WERI-Rb-1 (cell line): ENCODE measurements around the gene NMRK1.

Source experiments
- DNase-seq: peaks from one replicate; pipeline ENCODE4 v3.0.0-alpha.2; 2020
- H3K27ac ChIP-seq: fragments of 250-450 bp; sonication (Bioruptor Pico); 2 replicates; pipeline ENCODE4 v1.5.1; 2020; ENCODE audit warnings: mild to moderate bottlenecking, moderate library complexity
- H3K27me3 ChIP-seq: fragments of 250-450 bp; sonication (Bioruptor Pico); 2 replicates; pipeline ENCODE4 v1.5.1; 2021; ENCODE audit warnings: mild to moderate bottlenecking, low read depth, moderate library complexity; ENCODE audit not compliant: insufficient read depth, severe bottlenecking
- H3K36me3 ChIP-seq: fragments of 250-450 bp; sonication (Bioruptor Pico); 2 replicates; pipeline ENCODE4 v1.5.1; 2020; ENCODE audit warnings: mild to moderate bottlenecking, moderate library complexity
- H3K4me3 ChIP-seq: 2 replicates; pipeline ENCODE4 v1.5.1; 2011; ENCODE audit warnings: low read depth, mild to moderate bottlenecking, control low read depth, low read length
- H3K9me3 ChIP-seq: fragments of 250-450 bp; sonication (Bioruptor Pico); 2 replicates; pipeline ENCODE4 v1.5.1; 2021; ENCODE audit warnings: mild to moderate bottlenecking, moderate library complexity; ENCODE audit not compliant: severe bottlenecking
- CTCF ChIP-seq: IDR thresholded peaks from 2 replicates; pipeline ENCODE4 v1.5.1; 2011; ENCODE audit warnings: low read depth, mild to moderate bottlenecking, control low read depth, inconsistent platforms, low read length

Gene NMRK1

GRCh38 chr9:75106857-75107256, 18.9 kb upstream of the NMRK1 start:
- Histone ChIP-seq H3K4me3 (no peak overlapping the region), H3K27ac (no peak overlapping the region), H3K9me3 (no peaks in the 10 kb centered on the region), H3K27me3 (no peaks in the 10 kb centered on the region), H3K36me3 (no peaks in the 10 kb centered on the region)
- no peak for DNase-seq
- no peak for TF ChIP-seq CTCF

GRCh38 chr9:75105841-75106240, 17.9 kb upstream of the NMRK1 start:
- no peak overlapping the region for H3K4me3 ChIP-seq
- H3K36me3 ChIP-seq: no peaks in the 10 kb centered on the region
- no peaks in the 10 kb centered on the region for H3K9me3 ChIP-seq
- no peak overlapping the region for H3K27ac ChIP-seq
- H3K27me3 ChIP-seq: no peaks in the 10 kb centered on the region
- no peak for TF ChIP-seq CTCF
- DNase-seq: no peak

GRCh38 chr9:75105019-75105540, 17.1 kb upstream of the NMRK1 start:
- Histone ChIP-seq H3K9me3 (no peaks in the 10 kb centered on the region), H3K4me3 (no peak overlapping the region), H3K27me3 (no peaks in the 10 kb centered on the region), H3K36me3 (no peaks in the 10 kb centered on the region), H3K27ac (no peak overlapping the region)
- TF ChIP-seq CTCF: no peak
- DNase-seq: no peak

- H3K27me3 ChIP-seq: no peaks in the 10 kb centered on the region
- no peak overlapping the region for H3K4me3 ChIP-seq
- no peaks in the 10 kb centered on the region for H3K36me3 ChIP-seq
- H3K27ac ChIP-seq: no peak overlapping the region
- no peak for DNase-seq
- no peaks in the 10 kb centered on the region for H3K9me3 ChIP-seq
- no peak for TF ChIP-seq CTCF
These were observed 16.7 kb upstream of the NMRK1 start for GRCh38 chr9:75104607-75105006.

- Histone ChIP-seq H3K4me3 (no peak overlapping the region), H3K27me3 (no peaks in the 10 kb centered on the region), H3K36me3 (no peaks in the 10 kb centered on the region), H3K27ac (no peak overlapping the region), H3K9me3 (no peaks in the 10 kb centered on the region)
- no peak for DNase-seq
- TF ChIP-seq CTCF: no peak
These were observed 14.3 kb upstream of the NMRK1 start for GRCh38 chr9:75102177-75102790.
